Measurements from ENCODE around the gene RMI1. TPM values are rescaled to one million over a fixed set of nuclear protein-coding genes. Genes with fewer than 3 reads are reported as not detected.

The RMI1 gene
- total and polyA plus RNA-seq, 10 of the 15 experiments (the other 5 are each of a cell fraction or from before 2014, with no cell fraction given), result 3.6 to 34.1 (median 16.1) TPM

DNA sequence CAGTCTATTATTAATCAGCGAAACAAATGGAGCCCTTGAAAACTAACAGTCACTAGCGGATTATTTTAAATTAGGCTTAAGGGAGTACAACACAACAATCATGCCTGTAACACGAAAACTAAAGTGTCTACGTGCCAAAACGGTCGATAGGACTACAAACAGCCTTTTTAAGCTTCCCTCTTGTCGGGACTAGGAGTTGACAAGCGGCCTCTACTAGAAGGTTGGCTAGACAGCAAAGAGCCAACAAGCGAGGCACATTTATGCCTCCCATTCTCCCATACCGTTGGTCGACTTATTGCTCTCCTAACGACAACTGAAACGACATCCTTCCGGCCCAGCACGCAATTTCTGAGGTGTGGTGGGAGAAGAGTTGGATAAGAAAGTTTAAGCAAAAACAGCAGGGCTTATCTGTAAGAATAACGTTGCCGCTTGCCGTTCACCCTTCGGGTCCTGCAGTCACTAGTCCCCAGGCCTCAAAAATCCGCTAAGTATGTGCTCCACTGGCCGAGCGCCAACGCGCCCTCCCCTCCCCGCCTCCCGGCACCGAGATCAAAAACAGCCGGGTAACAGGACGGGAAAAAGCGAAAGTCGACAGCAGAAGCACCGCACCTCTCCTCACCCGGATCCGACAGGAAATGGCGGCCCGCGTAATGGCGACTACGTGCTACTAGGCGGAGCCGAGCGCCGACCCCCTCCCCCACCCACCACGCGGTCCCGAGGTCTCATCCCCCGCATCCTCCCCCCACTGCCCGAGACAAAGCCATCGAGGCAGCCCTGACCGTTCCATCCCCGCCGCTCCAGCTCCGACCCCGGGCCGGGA is 1.4 kb upstream of the RMI1 start (continued):
- TF ChIP-seq TBL1XR1 (IDR thresholded peaks at IDR 0.05; ENCODE audit: low read depth, low read length) (peak; percentile 35; the same call in 1 of the 2 replicates), EP300 (IDR thresholded peaks at IDR 0.05; ENCODE audit: borderline replicate concordance in 1 of 2, control insufficient read depth in 1 of 2, low read depth in 2 of 2, low read length in 2 of 2) (no peak), SIN3A (IDR thresholded peaks at IDR 0.05; ENCODE audit: low read depth, low read length) (peak; percentile 34; the same call in 1 of the 2 replicates), BCL11A (IDR thresholded peaks at IDR 0.05; ENCODE audit: low read depth, low read length) (0 out of 2 replicates have a peak, but pooled peaks have one; percentile 20), SMAD5 (IDR thresholded peaks at IDR 0.05; ENCODE audit: low read depth) (no peak), FOXM1 (IDR thresholded peaks at IDR 0.05; ENCODE audit: low read depth, low read length) (0 out of 2 replicates have a peak, but pooled peaks have one; percentile 14), JUNB (IDR thresholded peaks at IDR 0.05) (no peak), CREM (IDR thresholded peaks at IDR 0.05; ENCODE audit: low read depth) (peak; percentile 34), CREB1 (IDR thresholded peaks at IDR 0.05; ENCODE audit: low read depth) (peak; percentile 28; the same call in 1 of the 2 replicates), RB1 (IDR thresholded peaks at IDR 0.05; ENCODE audit: borderline replicate concordance) (no peak; the same call in 1 of the 2 replicates), TAF1 (IDR thresholded peaks at IDR 0.05; ENCODE audit: borderline replicate concordance, low read depth, low read length) (peak; percentile 96), SMAD1 (IDR thresholded peaks at IDR 0.05; ENCODE audit: low read depth, partially characterized antibody) (peak; percentile 27), MXI1 (IDR thresholded peaks at IDR 0.05; ENCODE audit: low read depth, low read length) (0 out of 2 replicates have a peak, but pooled peaks have one; percentile 52), ZNF622 (IDR thresholded peaks at IDR 0.05) (no peak), RCOR1 (conservative IDR thresholded peaks at IDR 0.05; ENCODE audit: low read depth, low read length) (0 out of 2 replicates have a peak, but pooled peaks have one; percentile 44), POLR2AphosphoS5 (IDR thresholded peaks at IDR 0.05; ENCODE audit: low read length) (peak; percentile 46), WRNIP1 (IDR thresholded peaks at IDR 0.05; ENCODE audit: borderline replicate concordance, low read depth, low read length) (0 out of 2 replicates have a peak, but pooled peaks have one; percentile 76), JUND (IDR thresholded peaks at IDR 0.05; ENCODE audit: low read depth, low read length) (no peak; the same call in 1 of the 2 replicates), STAT1 (conservative IDR thresholded peaks at IDR 0.05) (no peak)
- TF ChIP-seq, protein P1, sequence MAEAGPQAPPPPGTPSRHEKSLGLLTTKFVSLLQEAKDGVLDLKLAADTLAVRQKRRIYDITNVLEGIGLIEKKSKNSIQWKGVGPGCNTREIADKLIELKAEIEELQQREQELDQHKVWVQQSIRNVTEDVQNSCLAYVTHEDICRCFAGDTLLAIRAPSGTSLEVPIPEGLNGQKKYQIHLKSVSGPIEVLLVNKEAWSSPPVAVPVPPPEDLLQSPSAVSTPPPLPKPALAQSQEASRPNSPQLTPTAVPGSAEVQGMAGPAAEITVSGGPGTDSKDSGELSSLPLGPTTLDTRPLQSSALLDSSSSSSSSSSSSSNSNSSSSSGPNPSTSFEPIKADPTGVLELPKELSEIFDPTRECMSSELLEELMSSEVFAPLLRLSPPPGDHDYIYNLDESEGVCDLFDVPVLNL (IDR thresholded peaks at IDR 0.05; ENCODE audit: low read depth, low read length), result 0 out of 2 replicates have a peak, but pooled peaks have one; percentile 8
- TF ChIP-seq, protein P2, sequence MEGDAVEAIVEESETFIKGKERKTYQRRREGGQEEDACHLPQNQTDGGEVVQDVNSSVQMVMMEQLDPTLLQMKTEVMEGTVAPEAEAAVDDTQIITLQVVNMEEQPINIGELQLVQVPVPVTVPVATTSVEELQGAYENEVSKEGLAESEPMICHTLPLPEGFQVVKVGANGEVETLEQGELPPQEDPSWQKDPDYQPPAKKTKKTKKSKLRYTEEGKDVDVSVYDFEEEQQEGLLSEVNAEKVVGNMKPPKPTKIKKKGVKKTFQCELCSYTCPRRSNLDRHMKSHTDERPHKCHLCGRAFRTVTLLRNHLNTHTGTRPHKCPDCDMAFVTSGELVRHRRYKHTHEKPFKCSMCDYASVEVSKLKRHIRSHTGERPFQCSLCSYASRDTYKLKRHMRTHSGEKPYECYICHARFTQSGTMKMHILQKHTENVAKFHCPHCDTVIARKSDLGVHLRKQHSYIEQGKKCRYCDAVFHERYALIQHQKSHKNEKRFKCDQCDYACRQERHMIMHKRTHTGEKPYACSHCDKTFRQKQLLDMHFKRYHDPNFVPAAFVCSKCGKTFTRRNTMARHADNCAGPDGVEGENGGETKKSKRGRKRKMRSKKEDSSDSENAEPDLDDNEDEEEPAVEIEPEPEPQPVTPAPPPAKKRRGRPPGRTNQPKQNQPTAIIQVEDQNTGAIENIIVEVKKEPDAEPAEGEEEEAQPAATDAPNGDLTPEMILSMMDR (IDR thresholded peaks at IDR 0.05 in 2 of 3, conservative IDR thresholded peaks at IDR 0.05 in 1 of 3; ENCODE audit: control insufficient read depth in 2 of 3, extremely low read depth in 1 of 3, insufficient read depth in 1 of 3, low read depth in 3 of 3, low read length in 3 of 3), result no peak
